Fibroblast of lung (primary cell): ENCODE results near the gene PTGFR. TPM values are rescaled to one million over a fixed set of nuclear protein-coding genes. Genes with fewer than 3 reads are reported as not detected.

Experiments
- DNase-seq, 2 donors: peaks; one replicate each; pipeline versions ENCODE4 v3.0.0 to v3.0.0-alpha.2; 2010; ENCODE audit warnings: low read depth in 2 of 2
- H2AFZ ChIP-seq: 2 replicates; pipeline ENCODE4 v1.5.1; 2012; ENCODE audit warnings: low read length, control low read depth, inconsistent platforms
- H3K27ac ChIP-seq: 2 replicates; pipeline ENCODE4 v1.5.1; 2011; ENCODE audit warnings: low read length, control low read depth; ENCODE audit not compliant: insufficient read depth
- H3K27me3 ChIP-seq: 2 replicates; pipeline ENCODE4 v1.5.1; 2011; ENCODE audit warnings: mild to moderate bottlenecking, low read length; ENCODE audit not compliant: control insufficient read depth, insufficient read depth
- H3K36me3 ChIP-seq: 2 replicates; pipeline ENCODE4 v1.5.1; 2011; ENCODE audit warnings: low read length; ENCODE audit not compliant: control insufficient read depth, insufficient read depth
- H3K4me1 ChIP-seq: 2 replicates; pipeline ENCODE4 v1.5.1; 2011; ENCODE audit warnings: low read length; ENCODE audit not compliant: control insufficient read depth, insufficient read depth; ENCODE audit errors: extremely low read depth
- H3K4me2 ChIP-seq: 2 replicates; pipeline ENCODE4 v1.5.1; 2011; ENCODE audit warnings: low read length, control low read depth; ENCODE audit not compliant: insufficient read depth; ENCODE audit errors: extremely low read depth
- H3K4me3 ChIP-seq, 4 experiments: fragments of 200-600 bp in 1 of 4; sonication (generic) in 1 of 4; replicated peaks in 1 of 4; 2 replicates each; pipeline ENCODE4 v1.5.1; 2011 to 2016; ENCODE audit warnings: low read length in 4 of 4, low read depth in 3 of 4, mild to moderate bottlenecking in 3 of 4, control low read depth in 2 of 4, inconsistent platforms in 1 of 4, mixed read lengths in 1 of 4; ENCODE audit not compliant: insufficient read depth in 1 of 4; ENCODE audit errors: control extremely low read depth in 1 of 4
- H3K79me2 ChIP-seq: 2 replicates; pipeline ENCODE4 v1.5.1; 2012; ENCODE audit warnings: mild to moderate bottlenecking, low read length, inconsistent platforms; ENCODE audit not compliant: control insufficient read depth, insufficient read depth
- H3K9ac ChIP-seq: 2 replicates; pipeline ENCODE4 v1.5.1; 2011; ENCODE audit warnings: mild to moderate bottlenecking, low read length, control low read depth; ENCODE audit not compliant: insufficient read depth
- H3K9me3 ChIP-seq: 2 replicates; pipeline ENCODE4 v1.5.1; 2012; ENCODE audit warnings: low read depth, low read length; ENCODE audit not compliant: control insufficient read depth, insufficient read depth
- H4K20me1 ChIP-seq: 2 replicates; pipeline ENCODE4 v1.5.1; 2011; ENCODE audit warnings: low read length; ENCODE audit not compliant: control insufficient read depth, insufficient read depth; ENCODE audit errors: extremely low read depth
- EZH2 ChIP-seq: IDR thresholded peaks from 2 replicates; pipeline ENCODE4 v1.5.1; 2012; ENCODE audit warnings: low read length, control low read depth, mild to moderate bottlenecking; ENCODE audit errors: missing control alignments
- polyA plus RNA-seq, 2 donors: library from polyadenylated mRNA; depleted of rRNA in 1 of 2; stranded (reverse) in 1 of 2; unstranded in 1 of 2; fragments of >200 nt; gene quantifications; 2 replicates each; pipeline ENCODE4 v1.2.1, GENCODE V29; 2011 to 2012; ENCODE audit warnings: missing spikeins in 1 of 2
- total RNA-seq: library from RNA; depleted of rRNA; stranded (reverse); fragments of >200 nt; gene quantifications from 2 replicates; pipeline ENCODE4 v1.2.1, GENCODE V29; 2014
- TF ChIP-seq, protein P1 (sequence below), 2 donors: IDR thresholded peaks in 1 of 2; conservative IDR thresholded peaks in 1 of 2; 1 replicate in 1 of 2; 2 replicates in 1 of 2; pipeline ENCODE4 v1.5.1; 2011 to 2012; ENCODE audit warnings: low read length in 2 of 2, control low read depth in 1 of 2, inconsistent platforms in 1 of 2, low read depth in 1 of 2, mild to moderate bottlenecking in 1 of 2

PTGFR gene
- total and polyA plus RNA-seq, 2 donors (not counting 1 experiment from before 2014, with no cell fraction given): 4.1 to 32.7 TPM

DNA sequence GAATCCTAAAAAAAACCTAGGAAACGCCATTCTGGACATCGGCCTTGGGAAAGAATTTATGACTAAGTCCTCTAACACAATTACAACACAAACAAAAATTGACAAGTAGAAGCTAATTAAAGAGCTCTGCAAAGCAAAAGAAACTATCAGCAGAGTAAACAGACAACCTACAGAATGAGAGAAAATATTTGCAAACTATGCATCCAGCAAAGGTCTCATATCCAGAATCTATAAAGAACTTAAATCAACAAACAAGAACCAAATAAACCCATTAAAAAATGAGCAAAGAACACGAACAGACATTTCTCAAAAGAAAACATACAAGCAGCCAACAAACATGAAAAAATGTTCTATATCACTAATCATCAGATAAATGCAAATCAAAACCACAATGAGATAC lies 58.6 kb downstream of the PTGFR start:
- Histone ChIP-seq H3K9me3 (no peaks in the 10 kb centered on the region), H3K27me3 (no peaks in the 10 kb centered on the region), H2AFZ (no peak overlapping the region), H3K36me3 (no peaks in the 10 kb centered on the region), H3K4me3 (no peak overlapping the region), H3K79me2 (no peaks in the 10 kb centered on the region), H3K4me1 (no peaks in the 10 kb centered on the region), H3K9ac (no peak overlapping the region), H3K4me2 (no peak overlapping the region), H3K27ac (no peak overlapping the region), H4K20me1 (no peaks in the 10 kb centered on the region)
- TF ChIP-seq, protein P1, sequence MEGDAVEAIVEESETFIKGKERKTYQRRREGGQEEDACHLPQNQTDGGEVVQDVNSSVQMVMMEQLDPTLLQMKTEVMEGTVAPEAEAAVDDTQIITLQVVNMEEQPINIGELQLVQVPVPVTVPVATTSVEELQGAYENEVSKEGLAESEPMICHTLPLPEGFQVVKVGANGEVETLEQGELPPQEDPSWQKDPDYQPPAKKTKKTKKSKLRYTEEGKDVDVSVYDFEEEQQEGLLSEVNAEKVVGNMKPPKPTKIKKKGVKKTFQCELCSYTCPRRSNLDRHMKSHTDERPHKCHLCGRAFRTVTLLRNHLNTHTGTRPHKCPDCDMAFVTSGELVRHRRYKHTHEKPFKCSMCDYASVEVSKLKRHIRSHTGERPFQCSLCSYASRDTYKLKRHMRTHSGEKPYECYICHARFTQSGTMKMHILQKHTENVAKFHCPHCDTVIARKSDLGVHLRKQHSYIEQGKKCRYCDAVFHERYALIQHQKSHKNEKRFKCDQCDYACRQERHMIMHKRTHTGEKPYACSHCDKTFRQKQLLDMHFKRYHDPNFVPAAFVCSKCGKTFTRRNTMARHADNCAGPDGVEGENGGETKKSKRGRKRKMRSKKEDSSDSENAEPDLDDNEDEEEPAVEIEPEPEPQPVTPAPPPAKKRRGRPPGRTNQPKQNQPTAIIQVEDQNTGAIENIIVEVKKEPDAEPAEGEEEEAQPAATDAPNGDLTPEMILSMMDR (conservative IDR thresholded peaks at IDR 0.05 in 1 of 2, IDR thresholded peaks at IDR 0.05 in 1 of 2; ENCODE audit: low read depth in 1 of 2, low read length in 2 of 2): no peak
- TF ChIP-seq EZH2: no peak
- DNase-seq: no peak

DNA sequence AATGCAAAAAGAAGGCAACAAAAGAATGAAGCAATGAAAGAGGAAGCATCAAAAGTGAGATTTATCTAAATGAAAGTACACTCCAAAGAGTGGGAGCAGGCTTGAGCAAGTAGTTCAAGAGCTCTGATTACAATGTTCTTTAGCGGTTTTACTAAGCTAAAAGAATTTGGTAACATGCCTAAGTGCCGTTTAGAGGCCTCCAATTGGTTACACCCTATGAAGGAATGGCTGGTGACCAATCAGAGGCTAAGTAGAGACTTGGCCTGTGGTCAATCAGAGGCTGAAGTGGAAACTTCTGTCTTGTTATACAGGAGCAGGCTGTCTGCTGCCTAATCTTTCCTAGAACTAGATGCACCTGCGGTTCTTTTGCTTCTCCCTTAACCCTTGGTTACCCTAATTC lies 59.1 kb downstream of the PTGFR start:
- H3K4me3 ChIP-seq: no peak overlapping the region
- no peak overlapping the region for H3K4me2 ChIP-seq
- TF ChIP-seq EZH2: no peak
- TF ChIP-seq, protein P1 (conservative IDR thresholded peaks at IDR 0.05 in 1 of 2, IDR thresholded peaks at IDR 0.05 in 1 of 2; ENCODE audit: low read depth in 1 of 2, low read length in 2 of 2): no peak
- no peaks in the 10 kb centered on the region for H3K79me2 ChIP-seq
- H3K9me3 ChIP-seq: no peaks in the 10 kb centered on the region
- no peak overlapping the region for H2AFZ ChIP-seq
- DNase-seq: peak in 1 of 2 donors; percentile 8
- no peaks in the 10 kb centered on the region for H3K27me3 ChIP-seq
- no peak overlapping the region for H3K9ac ChIP-seq
- no peaks in the 10 kb centered on the region for H3K4me1 ChIP-seq
- no peaks in the 10 kb centered on the region for H3K36me3 ChIP-seq
- H4K20me1 ChIP-seq: no peaks in the 10 kb centered on the region
- H3K27ac ChIP-seq: no peak overlapping the region

DNA sequence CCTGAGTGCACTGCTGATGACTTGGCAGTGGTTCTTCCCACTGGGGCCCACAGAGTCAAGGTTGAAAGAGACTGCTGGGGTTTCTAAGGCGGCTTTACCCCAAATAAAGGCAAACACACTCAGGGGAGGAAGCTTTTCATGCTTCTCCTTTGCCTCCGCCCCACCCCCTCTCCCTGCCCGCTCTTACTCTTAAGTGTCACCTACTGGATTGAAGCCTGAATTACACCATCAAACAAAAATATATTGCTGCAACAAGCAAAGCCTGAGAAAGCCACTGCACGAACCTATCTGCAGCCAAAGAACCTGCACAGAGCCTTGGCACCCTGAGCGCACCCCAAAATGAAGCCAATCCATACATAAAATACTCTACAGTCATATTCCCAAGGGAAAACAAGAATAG lies 63.1 kb downstream of the PTGFR start:
- no peak for DNase-seq

More for the DNA sequence above, 63.1 kb downstream of the PTGFR start:
- no peak overlapping the region for H3K4me2 ChIP-seq
- TF ChIP-seq, protein P1 (conservative IDR thresholded peaks at IDR 0.05 in 1 of 2, IDR thresholded peaks at IDR 0.05 in 1 of 2; ENCODE audit: low read depth in 1 of 2, low read length in 2 of 2): peak in 1 of 2 donors; percentile 5
- no peak for TF ChIP-seq EZH2
- H3K27ac ChIP-seq: no peak overlapping the region
- no peaks in the 10 kb centered on the region for H3K27me3 ChIP-seq
- no peaks in the 10 kb centered on the region for H3K9me3 ChIP-seq
- no peaks in the 10 kb centered on the region for H3K36me3 ChIP-seq
- no peak overlapping the region for H3K9ac ChIP-seq
- H3K4me3 ChIP-seq: no peak overlapping the region
- H4K20me1 ChIP-seq: no peaks in the 10 kb centered on the region
- H3K4me1 ChIP-seq: no peaks in the 10 kb centered on the region
- H3K79me2 ChIP-seq: no peaks in the 10 kb centered on the region
- H2AFZ ChIP-seq: no peak overlapping the region
